Fibroblast of lung (primary cell): ENCODE data around the gene CAMSAP3.

Experiments
- EZH2 ChIP-seq: IDR thresholded peaks from 2 replicates; pipeline ENCODE4 v1.5.1; 2012; ENCODE audit warnings: low read length, control low read depth, mild to moderate bottlenecking; ENCODE audit errors: missing control alignments
- TF ChIP-seq, protein P1 (sequence below), 2 donors: IDR thresholded peaks in 1 of 2; conservative IDR thresholded peaks in 1 of 2; 1 replicate in 1 of 2; 2 replicates in 1 of 2; pipeline ENCODE4 v1.5.1; 2011 to 2012; ENCODE audit warnings: low read length in 2 of 2, control low read depth in 1 of 2, inconsistent platforms in 1 of 2, low read depth in 1 of 2, mild to moderate bottlenecking in 1 of 2

- TF ChIP-seq, protein P1, sequence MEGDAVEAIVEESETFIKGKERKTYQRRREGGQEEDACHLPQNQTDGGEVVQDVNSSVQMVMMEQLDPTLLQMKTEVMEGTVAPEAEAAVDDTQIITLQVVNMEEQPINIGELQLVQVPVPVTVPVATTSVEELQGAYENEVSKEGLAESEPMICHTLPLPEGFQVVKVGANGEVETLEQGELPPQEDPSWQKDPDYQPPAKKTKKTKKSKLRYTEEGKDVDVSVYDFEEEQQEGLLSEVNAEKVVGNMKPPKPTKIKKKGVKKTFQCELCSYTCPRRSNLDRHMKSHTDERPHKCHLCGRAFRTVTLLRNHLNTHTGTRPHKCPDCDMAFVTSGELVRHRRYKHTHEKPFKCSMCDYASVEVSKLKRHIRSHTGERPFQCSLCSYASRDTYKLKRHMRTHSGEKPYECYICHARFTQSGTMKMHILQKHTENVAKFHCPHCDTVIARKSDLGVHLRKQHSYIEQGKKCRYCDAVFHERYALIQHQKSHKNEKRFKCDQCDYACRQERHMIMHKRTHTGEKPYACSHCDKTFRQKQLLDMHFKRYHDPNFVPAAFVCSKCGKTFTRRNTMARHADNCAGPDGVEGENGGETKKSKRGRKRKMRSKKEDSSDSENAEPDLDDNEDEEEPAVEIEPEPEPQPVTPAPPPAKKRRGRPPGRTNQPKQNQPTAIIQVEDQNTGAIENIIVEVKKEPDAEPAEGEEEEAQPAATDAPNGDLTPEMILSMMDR (conservative IDR thresholded peaks at IDR 0.05 in 1 of 2, IDR thresholded peaks at IDR 0.05 in 1 of 2; ENCODE audit: low read depth in 1 of 2, low read length in 2 of 2), result no peak
- no peak for TF ChIP-seq EZH2
Measured at GRCh38 chr19:7545904-7546303, 49.8 kb upstream of the CAMSAP3 start.
